Suprapubic skin (tissue), 3 donors: Measurements from ENCODE around the gene PARD3B.

Source experiments
- CTCF ChIP-seq, 2 donors: fragments of 200-600 bp in 1 of 2; fragments of 450-650 bp in 1 of 2; sonication (generic) in 1 of 2; IDR thresholded peaks; one replicate each; pipeline ENCODE4 v1.5.1; 2016 to 2019; ENCODE audit warnings: antibody characterized with exemption in 2 of 2, mild to moderate bottlenecking in 1 of 2, moderate library complexity in 1 of 2
- POLR2A ChIP-seq, 2 donors: fragments of 450-650 bp; IDR thresholded peaks; one replicate each; pipeline ENCODE4 v1.6.1; 2017; ENCODE audit warnings: antibody characterized with exemption in 2 of 2, mild to moderate bottlenecking in 2 of 2, moderate library complexity in 2 of 2

GRCh38 chr2:205346649-205347048 is 801.4 kb downstream of the PARD3B start:
- TF ChIP-seq CTCF (IDR thresholded peaks at IDR 0.05) (no peak), POLR2A (IDR thresholded peaks at IDR 0.05) (no peak)
